ENCODE results near the gene ST3GAL3. TPM values are rescaled to one million over a fixed set of nuclear protein-coding genes. Genes with fewer than 3 reads are reported as not detected.

Gene ST3GAL3
- total and polyA plus RNA-seq, 3 experiments from 2014 or later = 9.7 to 10.1 (median 9.7) TPM

- peaks cover 14 to 29% (median 20%) of the 10 kb centered on the region in 3 donors for H3K4me1 Mint-ChIP-seq
- ChIA-PET POLR2A (no interaction called here), CTCF (interaction anchor here (0.7 to 0.8 kb wide), 3 partner anchors 17 to 18 kb away, joined by 3 read pairs; partner anchors contain the start of gene DPH2)
- H3K36me3 ChIP-seq (ENCODE audit: insufficient read depth, low read length) = peaks cover 10% of the 10 kb centered on the region
- H3K27me3 ChIP-seq (ENCODE audit: insufficient read depth, low read length, poor library complexity, severe bottlenecking) = no peaks in the 10 kb centered on the region
- H3K9me3 Mint-ChIP-seq = no peaks in the 10 kb centered on the region
- DNase-seq = no peak
- peaks cover 0 to 34% (median 11%) of the 10 kb centered on the region in 3 donors for H3K36me3 Mint-ChIP-seq
- H3K4me1 ChIP-seq (ENCODE audit: insufficient read depth, low read length) = peaks cover 4% of the 10 kb centered on the region
- no peak overlapping the region for H3K4me3 ChIP-seq (ENCODE audit: low read length)
- H3K27ac Mint-ChIP-seq = no peak overlapping the region
- H3K27me3 Mint-ChIP-seq = peaks cover 0 to 1% of the 10 kb centered on the region in 2 donors
- no peaks in the 10 kb centered on the region for H3K9me3 ChIP-seq (ENCODE audit: low read length)
- H3K4me3 Mint-ChIP-seq = peak overlapping the region in 1 of 7 donors; percentile 8
- H3K27ac ChIP-seq (ENCODE audit: low read depth, low read length) = no peak overlapping the region
Observed at GRCh38 chr1:43953361-43953760, 246.0 kb downstream of the ST3GAL3 start.

- Mint-ChIP-seq H3K9me3 (no peaks in the 10 kb centered on the region), H3K27ac (no peak overlapping the region), H3K4me1 (peaks cover 11 to 24% (median 14%) of the 10 kb centered on the region in 3 donors), H3K4me3 (no peak overlapping the region), H3K27me3 (peaks cover 0 to 1% of the 10 kb centered on the region in 2 donors), H3K36me3 (peaks cover 0 to 41% (median 14%) of the 10 kb centered on the region in 3 donors)
- POLR2A ChIA-PET = no interaction called here
- CTCF ChIA-PET = interaction anchor here (0.7 to 0.8 kb wide), 2 partner anchors 16 to 19 kb away, joined by 3 read pairs; partner anchors contain the start of gene DPH2
- H3K9me3 ChIP-seq (ENCODE audit: low read length) = no peaks in the 10 kb centered on the region
- no peak overlapping the region for H3K27ac ChIP-seq (ENCODE audit: low read depth, low read length)
- H3K4me1 ChIP-seq (ENCODE audit: insufficient read depth, low read length) = no peaks in the 10 kb centered on the region
- no peak for DNase-seq
- H3K36me3 ChIP-seq (ENCODE audit: insufficient read depth, low read length) = peaks cover 16% of the 10 kb centered on the region
- no peak overlapping the region for H3K4me3 ChIP-seq (ENCODE audit: low read length)
- no peaks in the 10 kb centered on the region for H3K27me3 ChIP-seq (ENCODE audit: insufficient read depth, low read length, poor library complexity, severe bottlenecking)
Observed at GRCh38 chr1:43954036-43954435, 246.7 kb downstream of the ST3GAL3 start.

- H3K27me3 ChIP-seq (ENCODE audit: insufficient read depth, low read length, poor library complexity, severe bottlenecking) = no peaks in the 10 kb centered on the region
- Mint-ChIP-seq H3K27me3 (peaks cover 0 to 1% of the 10 kb centered on the region in 2 donors), H3K4me1 (peaks cover 2 to 12% (median 3%) of the 10 kb centered on the region in 3 donors), H3K4me3 (no peak overlapping the region), H3K9me3 (no peaks in the 10 kb centered on the region), H3K27ac (peak overlapping the region in 1 of 8 donors; percentile 33), H3K36me3 (peaks cover 0 to 42% (median 10%) of the 10 kb centered on the region in 3 donors)
- CTCF ChIA-PET = interaction anchor here (1.7 kb wide), 1 partner anchor 22 kb away, joined by 6 read pairs; no protein-coding TSS in a partner anchor
- H3K9me3 ChIP-seq (ENCODE audit: low read length) = no peaks in the 10 kb centered on the region
- H3K36me3 ChIP-seq (ENCODE audit: insufficient read depth, low read length) = peaks cover 18% of the 10 kb centered on the region
- DNase-seq = no peak
- no peaks in the 10 kb centered on the region for H3K4me1 ChIP-seq (ENCODE audit: insufficient read depth, low read length)
- no peak overlapping the region for H3K27ac ChIP-seq (ENCODE audit: low read depth, low read length)
- POLR2A ChIA-PET = no interaction called here
- H3K4me3 ChIP-seq (ENCODE audit: low read length) = no peak overlapping the region
Observed at GRCh38 chr1:43956234-43956633, 248.9 kb downstream of the ST3GAL3 start.

GRCh38 chr1:43957407-43958040 is 250.2 kb downstream of the ST3GAL3 start:
- no peaks in the 10 kb centered on the region for H3K9me3 ChIP-seq (ENCODE audit: low read length)
- CTCF ChIA-PET = interaction anchor here (0.8 to 1.4 kb wide), 2 partner anchors 10 to 13 kb away, joined by 3 read pairs; no protein-coding TSS in a partner anchor
- no peak for DNase-seq
- peaks cover 0 to 52% (median 15%) of the 10 kb centered on the region in 3 donors for H3K36me3 Mint-ChIP-seq
- H3K4me3 Mint-ChIP-seq = no peak overlapping the region
- no peak overlapping the region for H3K27ac ChIP-seq (ENCODE audit: low read depth, low read length)
- H3K27ac Mint-ChIP-seq = no peak overlapping the region
- POLR2A ChIA-PET = no interaction called here
- peaks cover 0 to 1% of the 10 kb centered on the region in 2 donors for H3K27me3 Mint-ChIP-seq
- H3K4me1 Mint-ChIP-seq = peaks cover 0 to 4% (median 0%) of the 10 kb centered on the region in 3 donors
- H3K36me3 ChIP-seq (ENCODE audit: insufficient read depth, low read length) = peaks cover 19% of the 10 kb centered on the region
- no peak overlapping the region for H3K4me3 ChIP-seq (ENCODE audit: low read length)
- H3K9me3 Mint-ChIP-seq = no peaks in the 10 kb centered on the region
- no peaks in the 10 kb centered on the region for H3K4me1 ChIP-seq (ENCODE audit: insufficient read depth, low read length)
- H3K27me3 ChIP-seq (ENCODE audit: insufficient read depth, low read length, poor library complexity, severe bottlenecking) = no peaks in the 10 kb centered on the region

GRCh38 chr1:43958351-43959255 is 251.3 kb downstream of the ST3GAL3 start:
- Histone ChIP-seq H3K36me3 (ENCODE audit: insufficient read depth, low read length) (peaks cover 22% of the 10 kb centered on the region), H3K27ac (ENCODE audit: low read depth, low read length) (no peak overlapping the region), H3K4me3 (ENCODE audit: low read length) (no peak overlapping the region), H3K27me3 (ENCODE audit: insufficient read depth, low read length, poor library complexity, severe bottlenecking) (no peaks in the 10 kb centered on the region), H3K9me3 (ENCODE audit: low read length) (no peaks in the 10 kb centered on the region), H3K4me1 (ENCODE audit: insufficient read depth, low read length) (no peaks in the 10 kb centered on the region)
- Mint-ChIP-seq H3K4me3 (no peak overlapping the region), H3K9me3 (no peaks in the 10 kb centered on the region), H3K27me3 (peaks cover 0 to 1% of the 10 kb centered on the region in 2 donors), H3K27ac (no peak overlapping the region), H3K36me3 (peaks cover 0 to 57% (median 16%) of the 10 kb centered on the region in 3 donors), H3K4me1 (peaks cover 0 to 4% (median 0%) of the 10 kb centered on the region in 3 donors)
- ChIA-PET POLR2A (no interaction called here), CTCF (interaction anchor here (0.8 to 1.4 kb wide), 3 partner anchors 11 to 46 kb away, joined by 3 read pairs; no protein-coding TSS in a partner anchor)
- DNase-seq = no peak

- no peaks in the 10 kb centered on the region for H3K27me3 ChIP-seq (ENCODE audit: insufficient read depth, low read length, poor library complexity, severe bottlenecking)
- DNase-seq = no peak
- Mint-ChIP-seq H3K9me3 (no peaks in the 10 kb centered on the region), H3K27me3 (no peaks in the 10 kb centered on the region), H3K4me1 (no peaks in the 10 kb centered on the region), H3K4me3 (no peak overlapping the region), H3K27ac (no peak overlapping the region), H3K36me3 (peaks cover 0 to 55% (median 16%) of the 10 kb centered on the region in 3 donors)
- no peak overlapping the region for H3K27ac ChIP-seq (ENCODE audit: low read depth, low read length)
- H3K4me3 ChIP-seq (ENCODE audit: low read length) = no peak overlapping the region
- no peaks in the 10 kb centered on the region for H3K4me1 ChIP-seq (ENCODE audit: insufficient read depth, low read length)
- POLR2A ChIA-PET = no interaction called here
- CTCF ChIA-PET = no interaction called here
- peaks cover 22% of the 10 kb centered on the region for H3K36me3 ChIP-seq (ENCODE audit: insufficient read depth, low read length)
- H3K9me3 ChIP-seq (ENCODE audit: low read length) = no peaks in the 10 kb centered on the region
Observed at GRCh38 chr1:43960798-43961197, 253.5 kb downstream of the ST3GAL3 start.

- Mint-ChIP-seq H3K9me3 (no peaks in the 10 kb centered on the region), H3K4me3 (no peak overlapping the region), H3K4me1 (no peaks in the 10 kb centered on the region), H3K27me3 (no peaks in the 10 kb centered on the region), H3K27ac (no peak overlapping the region), H3K36me3 (peaks cover 0 to 55% (median 16%) of the 10 kb centered on the region in 3 donors)
- no peak overlapping the region for H3K4me3 ChIP-seq (ENCODE audit: low read length)
- DNase-seq = no peak
- no peak overlapping the region for H3K27ac ChIP-seq (ENCODE audit: low read depth, low read length)
- no peaks in the 10 kb centered on the region for H3K4me1 ChIP-seq (ENCODE audit: insufficient read depth, low read length)
- no peaks in the 10 kb centered on the region for H3K9me3 ChIP-seq (ENCODE audit: low read length)
- ChIA-PET CTCF (interaction anchor here (1.3 kb wide), 1 partner anchor 28 kb away, joined by 4 read pairs; the partner anchor contains the start of gene ARTN), POLR2A (no interaction called here)
- peaks cover 22% of the 10 kb centered on the region for H3K36me3 ChIP-seq (ENCODE audit: insufficient read depth, low read length)
- no peaks in the 10 kb centered on the region for H3K27me3 ChIP-seq (ENCODE audit: insufficient read depth, low read length, poor library complexity, severe bottlenecking)
Observed at GRCh38 chr1:43961692-43962091, 254.4 kb downstream of the ST3GAL3 start.
